Bronchial smooth muscle cell (primary cell): Measurements from ENCODE around the gene SMARCD2. TPM values are rescaled to one million over a fixed set of nuclear protein-coding genes. Genes with fewer than 3 reads are reported as not detected.

Source experiments
- total RNA-seq: library from RNA; depleted of rRNA; stranded (reverse); fragments of >200 nt; gene quantifications from 2 replicates; pipeline ENCODE4 v1.2.1, GENCODE V29; 2014

The SMARCD2 gene
- total RNA-seq: 73.2 and 101 TPM in 2 replicates

DNA sequence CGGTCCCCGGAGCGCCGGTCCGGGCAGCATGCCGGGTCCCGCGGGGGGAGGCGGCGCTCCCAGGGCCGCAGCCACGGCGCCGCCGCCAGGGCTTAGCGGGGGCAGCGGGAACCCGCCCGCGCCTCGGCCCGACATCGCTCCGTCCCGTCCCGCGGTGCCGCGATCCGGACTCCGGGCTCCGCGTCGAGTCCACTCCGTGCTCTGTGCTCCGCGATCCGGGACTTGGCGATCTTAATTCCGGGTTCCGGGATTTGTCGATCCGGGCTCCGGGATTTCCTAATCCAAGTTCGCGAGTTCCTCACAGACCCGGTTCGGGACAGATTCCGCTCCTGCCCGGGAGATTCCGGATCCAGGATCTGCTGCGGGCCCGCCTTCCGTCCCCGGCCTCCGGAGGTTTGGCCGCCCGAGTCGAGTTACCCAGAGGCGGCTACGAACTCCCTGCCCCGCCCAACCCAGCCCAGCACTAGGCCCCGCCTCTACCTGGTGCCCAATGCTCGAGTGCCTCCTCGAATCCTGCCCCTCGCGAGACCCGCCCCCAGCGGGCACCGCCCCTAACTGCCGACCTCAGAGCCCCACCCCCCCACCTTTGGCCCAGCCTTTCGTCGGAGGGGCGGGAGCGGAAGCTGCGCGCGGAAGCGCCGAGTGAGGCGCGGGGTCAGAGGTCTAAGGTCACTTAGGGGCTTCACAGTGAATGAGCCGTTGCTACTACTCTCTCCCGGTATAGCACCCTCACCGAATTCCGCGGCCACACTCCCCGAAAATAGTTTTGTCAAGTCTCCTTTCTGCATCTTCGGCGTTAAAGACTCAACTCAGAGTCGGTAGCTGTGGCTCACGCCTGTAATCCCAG lies at the start of gene SMARCD2:
TSS of gene SMARCD2 (minus strand) at position 146 of the 847 bp plus-strand sequence. CDS start at position 135, 11 bp downstream.

DNA sequence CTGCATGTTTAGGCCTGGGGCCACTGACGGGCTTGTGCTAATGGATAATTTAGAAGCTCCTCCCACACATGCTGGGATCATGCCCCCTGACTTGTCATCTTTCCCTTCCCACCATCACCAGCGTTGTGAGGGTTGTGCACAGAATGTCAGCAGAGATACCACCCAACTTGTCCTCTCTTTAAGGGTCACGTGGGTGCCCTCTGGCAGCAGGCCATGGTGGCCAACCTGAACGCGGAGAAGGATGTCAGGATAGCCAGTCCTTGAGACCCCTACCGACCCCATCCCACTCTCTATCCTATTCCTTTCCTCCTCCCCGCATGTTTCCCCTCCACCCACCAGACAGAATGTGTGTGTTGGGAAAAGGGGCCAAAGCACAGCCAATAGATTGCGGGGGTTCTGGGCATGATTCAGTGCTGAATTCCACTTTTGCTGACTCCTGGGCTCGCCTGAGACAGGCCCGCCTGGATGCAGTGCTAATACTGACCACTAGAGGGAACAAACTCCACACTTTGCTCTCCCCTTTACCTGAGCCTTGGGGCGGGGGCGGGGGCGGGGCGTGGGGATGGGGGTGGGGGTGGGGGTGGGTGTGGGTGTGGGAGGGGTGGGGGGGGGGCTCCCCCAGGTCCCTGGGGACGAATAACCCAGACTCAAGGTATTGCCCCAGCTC lies 39.6 kb upstream of the SMARCD2 start, which contains the start of gene GH2:
TSS of gene GH2 (minus strand) at position 10 of the 667 bp plus-strand sequence. CDS start 143 bp downstream, outside the sequence.

DNA sequence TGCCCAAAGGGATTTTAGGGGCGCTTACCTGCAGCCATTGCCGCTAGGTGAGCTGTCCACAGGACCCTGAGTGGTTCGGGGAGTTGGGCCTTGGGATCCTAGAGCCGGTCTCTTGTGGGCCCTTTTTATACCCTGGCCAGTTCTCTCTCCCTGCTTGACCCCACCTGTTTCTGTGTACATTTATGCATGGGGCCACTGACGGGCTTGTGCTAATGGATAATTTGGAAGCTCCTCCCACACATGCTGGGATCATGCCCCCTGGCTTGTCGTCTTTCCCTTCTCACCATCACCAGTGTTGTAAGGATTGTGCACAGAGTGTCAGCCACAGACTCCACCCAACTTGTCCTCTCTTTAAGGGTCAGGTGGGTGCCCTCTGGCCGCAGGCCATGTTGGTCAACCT lies 31.1 kb upstream of the SMARCD2 start, which contains the start of gene CSH2:
TSS of gene CSH2 (minus strand) at position 101 of the 400 bp plus-strand sequence. CDS start at position 38, 63 bp downstream.

DNA sequence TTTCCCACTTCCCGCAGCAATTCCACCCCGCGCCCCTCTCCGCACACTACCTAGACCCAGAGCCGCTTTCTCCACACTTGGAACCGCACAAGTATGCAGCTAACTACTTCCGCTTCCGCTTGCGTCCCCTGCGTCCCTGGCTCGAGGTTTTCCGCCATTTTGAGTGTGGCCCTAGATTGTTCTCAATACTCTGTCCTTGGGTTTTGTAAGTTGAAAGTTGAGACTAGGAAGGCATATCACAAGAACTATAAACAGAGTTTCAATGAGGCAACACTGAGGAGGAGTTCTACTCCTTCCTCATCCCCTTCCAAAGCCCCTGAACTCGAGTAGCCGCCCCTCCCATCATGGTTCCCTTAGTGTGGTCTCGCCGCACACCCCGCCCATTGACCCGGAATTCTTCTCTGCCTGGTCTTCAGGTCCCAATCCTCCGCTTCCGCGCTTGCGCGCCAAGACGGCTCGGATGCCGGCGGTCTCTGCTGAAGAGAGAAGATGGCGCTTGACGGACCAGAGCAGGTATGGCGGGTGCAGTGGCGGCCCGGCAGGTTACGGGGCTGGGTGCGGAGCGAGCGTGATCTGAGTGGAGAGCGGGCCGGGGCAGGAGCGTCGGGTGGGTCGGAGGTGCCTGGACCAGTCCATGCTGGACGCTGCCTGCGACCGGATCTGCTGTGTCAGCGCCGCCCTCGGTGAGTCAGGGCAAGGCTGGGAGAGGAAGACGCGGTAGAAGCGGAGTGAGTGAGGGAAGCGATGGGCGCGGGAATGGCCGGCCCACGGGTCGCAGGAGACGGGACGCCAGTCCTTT lies 15.3 kb downstream of the SMARCD2 start, which contains the start of the genes FTSJ3 and PSMC5:
TSS of gene FTSJ3 (minus strand) at position 662 of the 799 bp plus-strand sequence. CDS start 761 bp downstream, outside the sequence.
TSS of gene PSMC5 (plus strand) at position 430 of the 799 bp plus-strand sequence. CDS start at position 490, 60 bp downstream.

Other genes starting within 250 kb of the SMARCD2 start
- 12.6 and 14.1 TPM in 2 replicates for gene TACO1, start 241.8 kb downstream of the SMARCD2 start, total RNA-seq
- 18.3 and 38.5 TPM in 2 replicates for gene MAP3K3, start 220.3 kb downstream of the SMARCD2 start, total RNA-seq
- 2.0 and 3.3 TPM in 2 replicates for gene LIMD2, start 142.6 kb downstream of the SMARCD2 start, total RNA-seq
- gene STRADA, start 100.9 kb downstream of the SMARCD2 start, total RNA-seq: 17.3 and 19.7 TPM in 2 replicates
- gene CCDC47, start 69.1 kb downstream of the SMARCD2 start, total RNA-seq: 52.5 and 59.6 TPM in 2 replicates
- 58.6 and 60.1 TPM in 2 replicates for gene DDX42, start 68.5 kb downstream of the SMARCD2 start, total RNA-seq
- gene PSMC5, start 15.3 kb downstream of the SMARCD2 start, total RNA-seq: 84.7 and 92.4 TPM in 2 replicates
- 61.0 and 66.5 TPM in 2 replicates for gene FTSJ3, start 15.0 kb downstream of the SMARCD2 start, total RNA-seq
- gene CSH2, start 31.0 kb upstream of the SMARCD2 start, total RNA-seq: not detected in 2 replicates
- not detected in 2 replicates for gene GH2, start 39.3 kb upstream of the SMARCD2 start, total RNA-seq
- not detected in 2 replicates for gene CSH1, start 53.9 kb upstream of the SMARCD2 start, total RNA-seq
- gene CSHL1, start 68.6 kb upstream of the SMARCD2 start, total RNA-seq: 0.16 TPM in 1 of 2 replicates, not detected in the other
- gene GH1, start 76.2 kb upstream of the SMARCD2 start, total RNA-seq: not detected in 2 replicates
- gene CD79B, start 89.6 kb upstream of the SMARCD2 start, total RNA-seq: 0.09 and 0.16 TPM in 2 replicates
- gene SCN4A, start 130.2 kb upstream of the SMARCD2 start, total RNA-seq: 0.09 and 0.16 TPM in 2 replicates
- gene PRR29, start 155.7 kb upstream of the SMARCD2 start, total RNA-seq: 0.47 and 0.52 TPM in 2 replicates
- gene ICAM2, start 177.9 kb upstream of the SMARCD2 start, total RNA-seq: 0.26 and 0.32 TPM in 2 replicates